ENCODE measurements around the gene HOXB7.

Gene HOXB7

DNA sequence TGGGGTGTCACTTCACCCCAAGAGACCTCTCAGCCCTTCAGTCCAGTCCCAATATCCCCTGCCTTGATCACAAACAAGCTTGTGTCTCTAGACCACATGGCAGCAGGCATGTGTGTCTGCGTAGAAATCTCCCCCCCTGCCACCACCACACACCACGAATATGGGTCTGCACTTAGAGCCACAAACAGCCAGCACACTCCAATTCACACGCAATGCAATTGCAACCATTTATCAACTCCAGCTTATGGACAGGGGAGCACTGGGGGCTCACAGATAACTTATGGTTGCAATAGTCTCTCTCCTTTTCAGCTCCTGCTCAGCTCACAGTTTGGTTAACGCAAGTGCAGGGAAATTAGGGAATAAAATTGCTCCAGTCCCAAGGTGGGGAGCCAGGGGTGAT, 12.8 kb upstream of the HOXB7 start:
- DNase-seq, result no peak

GRCh38 chr17:48622857-48623256, 12.0 kb upstream of the HOXB7 start:
- no peak for DNase-seq

DNA sequence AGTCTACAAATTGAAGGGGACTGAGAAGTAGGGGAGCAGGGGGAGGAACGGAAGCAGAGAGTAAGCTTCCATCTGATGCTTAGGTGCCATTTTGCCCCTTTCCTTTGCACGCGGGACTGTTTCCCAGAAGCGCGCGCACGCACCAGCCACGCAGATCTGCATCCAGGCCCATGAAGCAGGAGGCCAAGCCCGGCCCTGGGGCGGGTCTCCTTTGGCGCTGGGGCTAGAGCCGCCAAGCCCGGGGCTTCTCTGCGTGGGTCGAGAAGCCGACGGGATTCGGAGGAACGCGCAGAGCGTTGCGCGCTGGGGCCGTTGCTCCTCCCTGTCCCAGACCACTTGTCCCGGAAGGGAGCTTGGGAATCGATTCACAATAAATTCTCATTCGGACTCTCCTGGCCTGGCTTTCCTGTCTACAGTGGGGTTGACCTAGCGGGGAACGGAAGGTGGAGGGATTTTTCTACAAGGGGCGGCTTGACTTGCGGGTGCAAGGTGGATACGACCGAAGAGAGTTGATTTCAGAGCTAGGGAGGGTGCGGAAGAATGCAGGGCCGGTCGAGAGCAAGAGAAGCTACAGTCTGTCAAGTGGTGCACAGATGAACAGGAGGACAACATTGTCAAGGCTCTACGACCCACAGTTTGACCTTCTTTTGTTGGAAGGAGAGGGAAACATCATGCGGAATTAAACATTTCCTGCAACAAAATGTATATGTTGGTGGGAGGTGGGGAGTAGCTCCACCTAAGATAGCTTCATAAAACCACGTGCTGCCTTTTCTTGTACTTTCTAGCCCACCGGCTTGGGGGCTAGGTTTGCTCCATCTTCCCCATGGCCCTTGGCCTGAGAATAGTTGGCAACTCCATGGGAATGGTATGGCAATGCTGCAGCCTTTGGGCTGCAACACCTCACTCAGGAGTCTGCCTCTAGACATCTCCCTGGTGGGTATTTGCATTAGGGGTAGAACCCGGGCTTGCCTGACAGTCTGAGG, 10.9 kb upstream of the HOXB7 start:
- DNase-seq, result no peak

- no peak for DNase-seq
These were observed 9.8 kb upstream of the HOXB7 start for GRCh38 chr17:48620461-48621139.

DNA sequence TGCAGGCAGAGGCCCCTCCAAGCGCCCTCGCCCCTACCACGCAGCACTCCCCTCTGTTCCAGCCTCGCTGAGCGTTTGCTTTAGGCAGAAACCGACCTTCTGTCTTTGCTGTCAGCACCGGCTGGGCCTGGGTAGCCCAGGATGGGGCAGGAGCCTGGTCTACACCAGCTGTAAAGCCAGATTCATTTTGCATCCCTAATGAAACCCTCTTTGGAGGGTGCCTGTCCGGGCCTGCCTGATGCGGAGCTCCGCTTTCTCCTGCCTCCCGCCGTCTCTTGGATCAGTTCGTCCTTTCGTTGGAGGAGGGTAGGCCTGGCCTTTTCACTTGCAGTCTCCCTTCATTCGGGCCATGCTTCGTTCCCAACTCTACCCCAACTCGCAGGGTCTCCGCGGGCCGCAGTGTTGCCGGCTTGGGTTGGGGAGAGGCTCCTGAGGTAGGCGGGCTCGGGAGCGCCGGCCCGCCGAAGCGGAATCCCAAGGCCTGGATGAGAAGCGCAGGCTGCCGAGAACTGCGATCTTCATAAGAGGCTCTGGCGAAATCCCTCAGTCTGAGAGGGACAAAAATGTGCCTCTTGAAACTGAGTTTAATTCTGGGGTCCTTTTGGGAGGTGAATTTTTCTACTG, 9.1 kb upstream of the HOXB7 start:
- DNase-seq, result no peak

DNA sequence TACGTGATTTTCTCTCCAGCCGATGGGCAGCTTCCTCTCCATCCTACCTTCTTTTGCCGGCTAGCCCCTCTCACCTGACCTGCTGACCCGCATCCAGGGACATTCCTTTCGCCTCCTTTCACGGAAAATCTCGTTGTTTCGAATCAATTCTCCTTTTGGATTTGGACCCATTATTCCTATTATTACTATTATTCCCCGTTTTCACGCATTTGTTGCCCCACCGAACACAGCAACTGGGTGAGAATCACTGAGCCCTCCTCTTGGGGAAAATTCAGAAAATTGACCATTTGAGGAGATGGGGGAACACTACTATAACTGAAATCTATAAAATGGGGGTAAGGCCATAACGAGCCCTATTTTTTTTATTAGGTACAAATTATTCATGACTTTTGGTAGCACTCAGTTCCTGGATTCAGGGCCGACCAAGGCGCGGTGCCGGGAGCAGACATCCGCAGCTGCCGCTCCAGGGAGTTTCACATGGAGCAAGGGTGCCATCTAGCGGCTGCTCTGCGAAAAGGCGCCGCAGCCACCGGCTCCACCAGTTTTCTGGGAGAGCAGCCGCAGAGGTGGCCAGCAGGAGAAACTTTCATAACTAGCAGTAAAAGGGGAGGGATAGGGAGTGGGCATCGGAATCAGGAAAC, 7.6 kb upstream of the HOXB7 start:
- peak; percentile 94 for DNase-seq

- DNase-seq, result no peak
These were observed 6.8 kb upstream of the HOXB7 start for GRCh38 chr17:48617471-48618255.

DNA sequence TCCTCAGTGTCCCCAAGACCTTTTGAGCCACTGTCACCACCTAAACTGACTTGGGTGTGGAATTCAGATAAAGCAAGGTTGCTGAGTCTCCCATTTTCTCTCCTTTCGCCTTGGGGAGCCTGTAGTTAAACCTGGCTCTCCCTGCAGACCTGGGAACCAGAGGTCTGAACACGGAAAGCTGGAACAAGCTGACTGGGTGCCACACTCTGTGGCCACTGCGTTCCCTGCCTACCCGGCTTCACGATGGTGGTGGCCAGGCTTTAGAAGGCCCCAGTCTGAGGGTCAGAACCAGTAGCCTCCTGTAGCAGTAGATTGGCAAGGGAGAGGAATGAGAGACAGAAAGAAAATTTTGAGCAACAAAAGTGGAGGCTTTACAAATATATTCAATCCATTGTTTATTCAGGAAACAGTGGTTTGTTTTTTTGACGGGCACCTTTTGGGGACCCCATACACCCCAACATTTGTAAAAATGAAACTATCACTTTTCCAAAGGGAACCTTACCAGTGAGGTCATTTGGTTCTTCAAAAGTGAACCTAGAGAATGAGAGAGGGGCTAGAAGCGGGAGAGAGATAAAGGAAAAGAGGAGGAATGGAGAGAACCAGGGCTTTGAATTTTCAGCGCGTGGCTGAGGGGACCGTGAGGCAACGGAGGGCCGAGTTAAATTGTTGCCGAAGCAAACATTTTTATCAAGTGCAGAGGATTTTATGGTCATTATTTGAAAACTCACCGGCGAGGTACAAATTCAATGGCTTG, 6.1 kb upstream of the HOXB7 start:
- no peak for DNase-seq

GRCh38 chr17:48615963-48616716, 5.3 kb upstream of the HOXB7 start:
- no peak for DNase-seq

GRCh38 chr17:48615047-48615962, 4.5 kb upstream of the HOXB7 start, which contains the start of gene HOXB8:
Gene HOXB8 (minus strand): TSS chr17:48615292. CDS start chr17:48614704, 588 bp downstream.
- no peak for DNase-seq

DNA sequence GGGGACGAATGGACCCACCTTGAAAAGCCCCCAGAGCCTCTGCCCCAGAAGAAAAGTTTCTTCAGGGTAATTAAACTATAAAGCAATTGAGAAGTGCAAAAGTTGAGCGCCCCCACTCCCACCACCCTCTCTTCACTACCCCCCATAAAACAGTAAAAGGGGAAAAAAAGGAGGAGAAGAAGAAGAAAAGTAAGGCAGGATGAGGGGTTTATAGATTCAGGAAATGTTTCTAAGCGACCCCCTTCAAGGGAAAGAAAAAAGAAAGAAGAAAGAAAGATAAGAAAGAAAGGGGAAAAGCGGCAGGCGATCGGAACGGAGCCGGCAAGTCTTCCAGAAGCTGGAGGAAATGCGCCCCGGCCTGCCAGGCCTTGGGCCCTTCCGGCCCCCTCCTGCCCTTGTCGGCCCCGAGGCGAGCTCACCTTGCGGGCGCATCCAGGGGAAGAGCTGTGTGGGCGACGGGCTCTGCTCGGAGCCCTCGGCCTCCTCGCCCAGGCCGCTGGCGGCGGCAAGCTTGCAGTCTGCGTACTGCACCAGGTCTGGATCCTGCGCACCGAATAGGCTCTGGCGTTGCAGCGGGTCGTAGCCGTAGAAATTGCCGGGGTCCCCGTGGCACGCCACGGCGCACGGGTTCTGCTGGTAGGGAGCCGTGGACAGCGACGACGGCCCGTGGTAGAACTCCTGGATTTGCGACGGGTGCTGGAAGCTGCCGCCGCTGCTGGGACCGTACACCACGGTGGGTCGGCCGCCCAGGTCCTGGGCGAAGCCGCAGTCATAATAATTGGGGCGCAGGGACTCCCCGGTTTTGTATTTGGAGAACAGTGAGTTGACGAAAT, 3.3 kb upstream of the HOXB7 start:
- no peak for DNase-seq

GRCh38 chr17:48612854-48613691, 2.3 kb upstream of the HOXB7 start:
- DNase-seq, result no peak

- no peak for DNase-seq
These were observed 1.6 kb upstream of the HOXB7 start for GRCh38 chr17:48612456-48612853.

DNA sequence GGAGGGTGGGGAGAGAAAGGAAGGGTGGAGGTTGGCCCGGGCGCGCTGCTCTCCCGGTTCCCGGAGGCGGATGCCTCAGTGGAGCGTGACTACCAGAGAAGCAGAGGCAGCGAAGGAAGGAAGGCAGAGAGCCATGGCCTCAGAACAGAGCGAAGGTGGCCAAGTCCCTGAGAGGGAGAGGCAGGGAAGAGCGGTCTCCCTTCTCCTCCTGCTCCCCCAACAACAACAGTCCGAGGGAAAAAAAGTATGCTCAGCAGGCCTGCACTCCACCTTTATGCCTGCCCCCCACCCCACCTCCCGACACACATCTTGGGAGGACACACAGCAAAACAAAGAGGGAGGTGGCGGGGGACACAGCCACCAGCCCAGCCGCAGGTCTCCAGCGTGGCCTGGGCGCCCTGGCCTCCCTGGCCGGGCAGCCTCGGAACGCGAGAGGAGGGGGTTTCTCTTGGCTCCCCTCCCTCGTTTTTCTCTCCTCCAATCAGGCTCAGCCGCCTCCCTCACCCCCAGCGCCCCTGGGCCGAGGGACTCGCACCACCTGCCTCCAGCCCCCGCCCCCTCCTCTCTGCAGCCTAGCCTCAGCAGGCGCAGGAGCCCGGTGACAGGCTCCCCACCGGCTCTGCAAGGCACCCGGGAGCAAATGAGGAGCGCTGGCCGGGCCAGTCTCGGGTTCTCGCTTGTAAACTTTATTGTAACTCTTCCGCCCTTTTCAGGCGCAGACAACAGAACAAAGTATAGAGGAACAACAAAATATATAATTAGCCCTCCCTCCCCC, 1.1 kb upstream of the HOXB7 start:
- no peak for DNase-seq

DNA sequence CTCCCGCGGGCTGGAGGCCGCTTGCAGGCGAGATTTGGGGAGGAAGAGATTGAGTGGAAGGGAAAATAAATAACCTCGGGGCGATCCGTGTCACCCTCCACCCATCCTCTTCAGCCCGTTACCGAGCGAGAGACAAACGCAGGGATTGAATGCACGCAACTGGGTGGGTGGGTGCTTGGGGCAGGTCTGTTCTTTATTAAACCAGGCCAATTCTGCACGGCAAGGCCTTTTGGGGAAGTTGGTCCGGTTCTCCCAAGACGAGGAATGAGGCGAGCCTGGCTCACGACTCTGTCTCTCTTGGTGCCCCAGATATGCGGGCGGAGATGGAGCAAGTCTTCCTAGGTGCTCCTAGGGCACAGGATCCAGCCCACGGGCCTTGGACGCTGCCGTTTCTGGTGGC, 396 bp upstream of the HOXB7 start:
- no peak for DNase-seq

DNA sequence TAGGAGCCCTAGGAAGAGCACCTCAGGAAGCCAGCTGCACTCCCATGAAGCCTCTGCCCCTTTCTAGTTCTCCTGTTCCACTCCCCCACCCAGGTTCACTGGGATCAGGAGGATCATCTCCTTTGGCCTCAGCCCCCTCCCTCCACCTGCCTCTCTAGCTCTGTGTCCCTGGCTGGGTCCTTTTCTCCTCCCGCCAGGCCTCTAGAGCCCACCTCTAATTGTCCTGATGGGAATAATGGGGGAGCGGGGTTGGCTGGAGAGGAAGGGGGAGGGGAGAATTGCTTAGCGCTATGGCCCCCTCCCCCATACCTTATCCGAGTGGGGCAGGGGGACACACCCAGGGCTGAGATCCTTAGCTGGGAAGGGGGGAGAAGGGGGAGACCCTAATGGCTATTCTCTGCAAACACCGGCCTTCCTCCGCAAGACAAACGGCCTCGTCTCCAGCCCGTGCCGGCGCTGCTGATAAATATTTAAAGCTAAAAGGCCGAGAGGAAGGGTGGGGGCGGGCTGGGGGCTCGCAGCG, 997 bp downstream of the HOXB7 start:
- no peak for DNase-seq

GRCh38 chr17:48609033-48609432, 1.8 kb downstream of the HOXB7 start:
- no peak for DNase-seq
